GM21447 (cell line): Measurements from ENCODE around the gene ACTR1A.
"Not testable (repeated sequence)": the region's sequence is repeated elsewhere in the genome, so short reads cannot be mapped to it uniquely, and the experiment has no call there.

Source experiments
- ATAC-seq: cut with Tn5 transposase; IDR thresholded peaks from one replicate; pipeline ENCODE4 v1.9.1; 2021; ENCODE audit not compliant: unreplicated experiment

Gene ACTR1A

DNA sequence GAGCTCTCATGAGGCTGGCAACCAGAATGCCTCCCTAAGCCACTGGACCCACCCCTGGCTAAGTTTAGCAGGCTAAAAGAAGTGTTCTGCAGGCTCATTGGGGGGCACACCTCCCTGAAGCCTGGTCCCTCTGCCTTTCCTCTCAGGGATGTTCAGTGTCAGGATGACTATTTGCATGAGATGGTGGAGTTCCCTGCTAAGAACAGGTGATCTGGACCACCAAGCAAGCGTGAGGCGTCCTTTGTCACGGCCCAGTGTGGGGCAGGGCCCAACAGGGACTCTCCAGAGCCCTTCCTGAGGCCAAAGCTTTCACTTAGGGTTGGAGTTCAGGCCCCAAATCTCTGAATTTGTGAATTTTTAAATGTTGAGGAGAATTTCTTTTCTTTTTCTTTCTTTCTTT, 13.2 kb upstream of the ACTR1A start:
- ATAC-seq: no peak

DNA sequence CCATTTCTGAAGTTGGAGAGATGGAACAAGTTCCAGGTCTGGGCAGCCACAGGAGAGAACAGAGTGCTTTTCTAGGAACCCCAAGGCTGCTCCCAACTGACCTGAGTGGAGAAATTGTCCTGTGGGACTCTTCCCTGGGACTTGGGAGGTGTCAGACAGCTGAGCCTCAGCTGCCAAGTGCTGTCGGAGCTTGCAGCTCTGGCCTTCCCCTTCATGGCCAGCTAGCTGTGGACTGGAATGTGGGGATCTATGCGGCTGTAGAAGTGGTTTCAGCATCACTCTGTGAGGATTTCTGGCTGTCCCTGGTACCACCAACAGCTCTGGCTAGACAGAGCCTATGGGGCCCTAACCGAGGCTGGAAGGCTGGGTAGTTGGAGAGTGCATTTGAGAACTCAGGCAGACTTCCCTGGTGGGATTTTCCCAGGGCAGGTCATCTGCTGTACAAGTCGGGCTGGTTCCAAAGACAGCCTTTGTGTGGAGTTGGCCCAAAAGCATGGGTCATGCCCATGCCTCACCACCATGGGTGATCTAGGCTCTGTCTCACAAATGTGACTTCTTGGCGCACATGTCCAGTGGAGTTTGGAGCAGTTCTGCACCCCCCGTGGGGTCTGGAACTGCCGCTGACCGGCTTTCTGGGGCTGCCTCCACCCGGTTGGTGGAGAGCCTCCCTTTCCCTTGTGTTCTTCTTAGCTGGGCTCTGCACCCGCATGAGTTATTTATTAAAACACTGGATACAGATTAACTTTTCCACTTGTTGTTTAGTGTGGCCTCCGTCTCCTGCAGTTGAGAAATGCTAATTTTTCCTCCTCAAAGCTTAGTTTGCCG, 12.2 kb upstream of the ACTR1A start:
- ATAC-seq: no peak

DNA sequence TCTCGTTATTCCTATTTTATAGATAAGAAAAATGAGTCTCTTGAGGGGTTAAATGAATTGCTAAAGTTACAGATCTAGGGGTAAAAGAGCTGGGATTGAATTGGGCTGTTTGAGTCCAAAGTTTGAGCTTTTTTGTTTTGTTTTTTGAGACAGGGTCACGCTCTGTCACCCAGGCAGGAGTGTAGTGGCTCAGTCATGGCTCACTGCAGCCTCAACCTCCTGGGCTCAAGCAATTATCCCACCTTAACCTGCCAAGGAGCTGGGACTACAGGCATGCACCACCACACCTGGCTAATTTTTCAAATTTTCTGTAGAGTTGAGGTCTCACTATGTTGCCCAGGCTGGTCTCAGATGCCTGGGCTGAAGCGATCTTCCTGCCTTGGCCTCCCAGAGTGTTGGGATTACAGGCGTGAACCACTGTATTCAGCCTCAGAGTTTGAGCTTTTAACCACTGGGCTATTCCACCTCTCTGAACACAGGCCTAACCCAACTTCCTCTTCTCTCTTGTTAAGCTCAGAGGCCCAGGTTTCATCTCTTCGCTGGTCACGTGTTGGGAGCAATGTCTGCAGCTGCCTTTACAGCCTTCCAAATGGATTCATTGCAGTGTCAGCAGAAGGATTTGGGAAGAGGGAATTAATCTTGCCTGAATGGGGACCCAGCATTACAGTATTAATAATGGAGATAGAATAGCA, 9.2 kb upstream of the ACTR1A start:
- peak; percentile 93 for ATAC-seq

DNA sequence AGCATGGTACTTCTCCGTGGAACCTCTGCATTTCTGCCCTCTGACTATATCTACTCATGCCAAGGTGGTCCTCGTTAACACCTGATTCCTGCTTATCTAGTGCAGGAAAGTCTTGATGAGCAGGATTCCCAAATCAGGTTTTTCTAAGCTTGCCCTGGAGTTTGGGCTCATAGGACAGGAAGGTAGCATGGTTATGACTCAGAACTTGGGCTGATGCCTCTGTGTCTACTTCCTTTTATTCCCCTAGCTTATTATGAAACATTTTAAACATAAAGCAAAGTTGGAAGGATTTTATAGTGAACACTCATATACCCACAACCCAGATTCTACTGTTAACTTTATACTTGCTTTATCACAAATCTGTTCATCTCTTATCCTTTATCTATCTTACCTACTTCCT, 6.9 kb upstream of the ACTR1A start:
- ATAC-seq: no peak

GRCh38 chr10:102508506-102508905, 6.0 kb upstream of the ACTR1A start:
- no peak for ATAC-seq

DNA sequence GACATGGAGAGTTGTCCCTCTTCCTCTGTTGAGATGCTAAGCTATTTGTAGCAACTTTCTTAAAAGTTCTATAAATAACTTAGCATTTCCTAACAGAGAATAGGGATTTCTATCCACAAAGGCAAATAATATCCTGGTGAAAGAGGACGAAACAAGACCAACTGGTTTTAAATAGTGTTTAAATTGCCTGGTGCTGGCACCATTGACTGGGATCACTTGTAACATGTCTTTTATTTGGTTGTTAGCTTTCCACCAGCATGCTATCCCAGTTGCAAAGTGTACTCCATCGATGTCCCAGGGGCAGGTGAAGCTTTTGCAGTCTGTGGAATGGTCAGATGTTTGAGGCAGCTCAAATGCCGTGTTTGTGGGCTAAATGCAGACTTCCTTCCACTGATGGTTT, 5.0 kb upstream of the ACTR1A start:
- ATAC-seq: no peak

GRCh38 chr10:102505462-102506115, 3.1 kb upstream of the ACTR1A start:
- ATAC-seq: no peak

DNA sequence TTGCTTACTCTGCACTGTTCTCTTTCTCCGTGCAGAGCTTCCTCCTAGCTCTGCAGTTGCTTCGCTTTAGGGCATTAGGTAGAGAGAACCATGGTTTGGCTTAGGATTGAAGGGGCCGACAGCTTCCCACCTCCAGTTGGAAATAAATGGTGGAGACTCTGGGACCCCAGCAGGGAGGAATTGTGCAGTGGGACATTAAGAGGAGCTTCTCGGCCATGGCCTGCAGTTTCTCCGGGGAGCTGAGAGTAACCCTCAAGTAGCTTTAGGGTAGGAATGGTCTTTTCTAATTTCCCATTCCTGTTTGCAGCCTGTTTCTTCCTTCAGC, 2.4 kb upstream of the ACTR1A start:
- no peak for ATAC-seq

GRCh38 chr10:102504179-102504975, 1.9 kb upstream of the ACTR1A start:
- no peak for ATAC-seq

DNA sequence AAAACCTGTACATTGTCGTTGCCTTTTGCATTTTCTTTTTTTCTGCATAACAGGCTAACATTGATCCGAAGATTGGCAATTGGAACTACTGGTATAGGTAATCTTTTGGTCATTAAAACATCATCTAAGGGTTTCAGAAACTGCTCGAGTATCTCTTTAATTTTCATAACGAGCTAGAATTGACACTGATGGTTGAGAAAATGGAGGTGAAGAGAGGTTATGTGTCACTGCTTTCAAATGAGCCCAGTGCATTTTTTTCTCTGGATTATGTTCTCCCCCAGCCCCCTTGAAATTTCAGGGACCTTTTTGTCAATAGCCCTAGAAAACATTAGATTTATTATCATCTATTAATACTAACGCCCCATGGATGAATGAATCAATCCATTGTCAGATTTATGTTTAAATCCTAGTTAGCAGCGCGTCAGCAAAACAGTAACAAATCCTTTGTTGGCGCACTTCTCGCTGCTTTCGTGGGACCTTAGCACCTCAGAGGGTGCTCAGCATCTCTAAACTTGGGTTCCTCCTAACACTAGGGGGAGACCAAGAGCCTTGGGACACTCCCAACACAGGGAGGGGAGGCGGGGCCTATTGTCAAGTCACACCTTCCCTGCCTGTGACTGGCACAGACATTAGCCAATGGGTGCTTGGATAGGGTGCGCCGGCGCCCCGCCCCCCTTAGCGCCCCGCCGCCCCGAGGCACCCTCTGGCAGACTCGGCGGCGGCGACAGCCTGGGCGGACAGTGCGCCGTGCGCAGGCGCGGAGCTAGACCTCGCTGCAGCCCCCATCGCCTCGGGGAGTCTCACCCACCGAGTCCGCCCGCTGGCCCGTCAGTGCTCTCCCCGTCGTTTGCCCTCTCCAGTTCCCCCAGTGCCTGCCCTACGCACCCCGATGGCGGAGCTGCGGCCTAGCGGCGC, 1.0 kb upstream of the ACTR1A start, which contains the start of gene SUFU:
SUFU (plus strand) TSS at position 709 of the 915 bp plus-strand sequence; CDS start at position 890, 181 bp downstream.
- ATAC-seq: peak; percentile 57

GRCh38 chr10:102502029-102502336, 529 bp downstream of the ACTR1A start:
- ATAC-seq: peak; percentile 67

DNA sequence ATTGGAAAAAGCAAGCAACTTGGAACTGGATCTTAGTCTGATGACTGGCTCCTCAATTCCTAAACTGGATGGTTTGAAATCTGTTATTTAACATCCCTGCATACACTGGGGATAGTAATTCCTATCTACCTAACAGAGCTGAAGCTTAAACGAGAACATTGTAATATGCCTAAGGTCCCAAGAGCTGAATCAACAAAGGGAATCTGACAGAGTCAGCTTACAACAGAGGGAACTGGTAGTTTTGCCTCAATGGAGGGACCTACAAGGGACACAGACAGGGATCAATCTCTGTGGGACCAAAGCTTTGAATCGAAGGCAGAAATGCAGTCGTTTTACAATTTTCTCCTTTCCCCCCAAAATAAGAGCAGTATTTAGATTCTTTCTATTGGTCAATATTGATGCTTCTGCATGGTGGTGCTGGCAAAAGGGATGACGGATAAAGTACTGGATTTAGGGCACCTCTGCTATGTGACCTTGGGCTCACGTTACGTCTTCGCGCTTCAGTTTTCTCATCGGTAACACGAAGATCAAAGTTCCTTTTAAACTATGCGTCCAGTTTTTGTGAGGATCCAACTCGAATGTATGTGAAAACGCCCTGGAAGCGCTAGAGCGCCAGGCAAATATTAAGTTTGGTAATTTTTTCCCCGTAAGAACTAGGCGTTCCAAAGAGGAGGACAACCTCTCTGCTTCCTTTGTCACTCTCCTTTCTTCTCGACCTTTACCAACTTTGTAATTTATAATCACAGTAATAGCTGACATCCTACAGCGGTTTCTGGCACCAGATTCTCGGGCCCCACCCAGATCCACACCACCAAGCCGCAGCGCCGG, 1.1 kb downstream of the ACTR1A start:
- ATAC-seq: no peak

DNA sequence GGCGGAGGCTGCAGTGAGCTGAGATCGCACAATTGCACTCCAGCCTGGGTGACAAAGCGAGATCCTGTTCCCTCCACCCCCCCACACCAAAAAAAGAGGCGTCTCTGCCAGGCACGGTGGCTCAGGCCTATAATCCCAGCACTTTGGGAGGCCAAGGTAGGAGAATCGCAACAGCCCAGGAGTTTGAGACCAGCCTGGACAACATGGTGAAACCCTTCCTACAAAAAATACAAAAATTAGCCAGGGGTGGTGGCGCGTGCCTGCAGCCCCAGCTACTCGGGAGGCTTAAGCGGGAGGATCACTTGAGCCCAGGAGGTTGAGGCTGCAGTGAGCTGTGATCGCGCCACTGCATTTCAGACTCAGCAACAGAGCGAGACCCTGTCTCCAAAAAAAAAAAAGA, 1.8 kb downstream of the ACTR1A start:
- ATAC-seq: not testable (repeated sequence)

DNA sequence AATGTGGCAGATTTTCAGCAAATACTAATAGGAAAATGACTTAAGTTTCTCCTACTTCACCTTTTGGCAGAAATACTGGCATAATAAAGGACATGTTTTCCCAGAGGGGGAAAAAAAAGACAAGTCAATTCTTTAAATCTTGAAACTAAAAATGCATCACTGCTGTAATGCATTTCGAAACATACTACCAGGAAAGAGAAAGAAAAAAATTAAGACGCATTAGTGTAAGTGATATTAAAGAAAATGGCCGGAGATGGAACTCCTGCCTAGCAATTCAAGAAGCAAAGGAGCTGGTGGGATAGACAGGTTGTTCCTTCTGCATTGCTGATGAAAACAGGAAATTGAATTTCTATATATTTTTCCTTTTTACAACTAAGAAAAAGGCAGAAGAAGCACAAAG, 3.2 kb downstream of the ACTR1A start:
- ATAC-seq: no peak

GRCh38 chr10:102497545-102497944, 5.0 kb downstream of the ACTR1A start:
- no peak for ATAC-seq

DNA sequence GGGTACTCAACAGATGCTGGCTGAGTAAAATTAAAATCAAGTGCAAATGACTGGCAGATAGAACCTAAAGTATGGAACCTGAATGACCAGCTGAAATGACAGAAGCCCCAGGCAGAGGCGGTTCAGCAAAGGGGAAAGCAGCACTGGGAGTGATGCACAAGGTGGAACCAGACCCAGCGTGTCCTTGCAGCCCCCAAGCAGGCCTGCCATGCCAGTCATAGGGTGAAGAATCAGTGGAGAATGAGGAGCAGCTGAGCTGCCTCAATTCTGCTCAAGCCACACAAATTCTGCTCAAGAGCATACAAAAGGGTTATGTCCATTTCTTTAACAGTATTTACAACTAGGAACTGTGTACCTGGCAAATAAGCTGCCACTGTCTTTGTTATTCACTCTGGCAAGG, 8.7 kb downstream of the ACTR1A start:
- no peak for ATAC-seq

DNA sequence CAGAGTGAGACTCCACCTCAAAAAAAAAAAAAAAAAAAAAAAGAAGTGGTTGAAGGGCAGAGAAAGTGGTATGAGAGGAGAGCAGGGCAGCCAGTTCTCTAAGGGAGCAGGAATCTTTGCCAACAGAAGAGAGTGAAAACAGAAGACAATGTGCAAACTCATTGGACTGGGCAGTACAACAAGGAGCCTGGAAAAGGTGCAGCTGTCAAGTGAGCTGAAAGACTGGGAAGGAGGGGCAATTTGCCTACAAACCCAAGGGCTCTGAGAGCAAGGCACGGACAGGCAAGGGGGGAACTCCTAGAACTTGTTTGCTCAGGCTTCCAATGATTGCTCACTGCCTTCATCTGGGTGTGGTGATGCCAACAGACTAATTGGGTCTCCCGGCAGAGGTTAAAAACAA, 9.5 kb downstream of the ACTR1A start:
- ATAC-seq: no peak

DNA sequence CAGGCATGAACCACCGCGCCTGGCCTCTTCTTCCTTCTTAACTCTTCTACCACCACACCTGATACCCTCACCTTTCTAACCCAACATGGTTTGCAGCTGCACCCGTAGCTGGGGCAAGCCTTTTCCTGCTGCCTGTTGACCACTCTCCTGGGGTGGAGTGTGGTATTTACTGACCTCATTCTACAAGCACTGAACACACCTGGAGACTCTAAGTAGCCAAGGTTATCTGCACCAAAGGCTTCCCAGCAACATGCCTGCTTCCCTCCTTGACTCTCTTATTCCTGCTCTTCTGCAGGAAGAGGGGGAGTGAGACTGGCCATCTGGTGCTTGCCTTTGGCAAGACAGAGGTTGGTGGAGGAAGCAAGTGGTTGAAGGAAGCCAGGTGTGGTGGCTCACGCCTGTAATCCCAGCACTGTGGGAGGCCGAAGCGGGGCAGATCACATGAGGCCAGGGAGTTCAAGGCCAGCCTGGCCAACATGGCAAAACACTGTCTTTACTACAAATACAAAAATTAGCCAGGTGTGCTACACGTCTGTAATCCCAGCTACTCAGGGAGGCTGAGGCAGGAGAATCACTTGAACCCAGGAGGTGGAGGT, 10.1 kb downstream of the ACTR1A start:
- ATAC-seq: no peak

DNA sequence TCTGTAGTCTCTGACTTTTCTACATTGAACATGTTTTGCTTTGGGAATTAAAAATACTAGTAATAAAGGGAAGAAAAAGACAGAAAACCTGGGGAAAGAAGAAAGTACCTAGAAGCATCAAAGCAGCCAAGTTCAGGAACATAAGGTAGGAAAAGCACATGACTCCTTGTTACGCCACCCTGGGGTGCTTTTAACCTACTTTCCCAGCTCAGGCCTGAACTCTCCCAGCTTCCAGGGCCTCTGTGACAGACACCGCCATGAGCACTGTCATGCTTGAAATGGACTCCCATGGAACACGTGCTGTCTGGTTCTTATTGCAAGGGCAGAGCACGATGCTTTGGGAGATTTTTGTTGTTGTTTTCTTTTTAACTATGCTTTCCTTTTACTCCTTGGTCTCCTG, 11.4 kb downstream of the ACTR1A start:
- no peak for ATAC-seq
